ENCODE results near the gene LCN10.

DNA sequence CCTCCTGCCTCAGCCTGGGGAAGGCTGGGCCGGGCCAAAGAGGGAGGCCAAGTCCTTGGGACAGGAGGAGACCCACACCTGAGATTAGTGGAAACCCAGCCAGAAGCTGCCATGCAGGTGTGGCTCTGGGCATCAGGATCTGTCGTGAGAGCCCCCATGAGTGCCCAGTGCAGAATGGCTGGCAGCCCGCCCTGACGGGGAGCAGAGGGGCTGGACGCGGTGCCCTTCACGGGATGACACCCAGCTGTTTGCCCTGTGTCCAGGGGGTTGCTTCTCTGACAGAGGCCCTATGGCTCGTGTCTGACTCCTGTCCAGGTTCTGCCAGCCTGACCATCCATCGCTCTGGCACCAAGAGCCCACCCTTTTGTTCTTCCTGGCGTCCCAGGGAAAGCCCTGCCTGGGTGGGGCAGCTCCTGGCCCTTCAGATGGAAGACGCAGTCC is 21.8 kb downstream of the LCN10 start:
- no peak for TF ChIP-seq POLR2A (IDR thresholded peaks at IDR 0.05)
- TF ChIP-seq, protein P1, sequence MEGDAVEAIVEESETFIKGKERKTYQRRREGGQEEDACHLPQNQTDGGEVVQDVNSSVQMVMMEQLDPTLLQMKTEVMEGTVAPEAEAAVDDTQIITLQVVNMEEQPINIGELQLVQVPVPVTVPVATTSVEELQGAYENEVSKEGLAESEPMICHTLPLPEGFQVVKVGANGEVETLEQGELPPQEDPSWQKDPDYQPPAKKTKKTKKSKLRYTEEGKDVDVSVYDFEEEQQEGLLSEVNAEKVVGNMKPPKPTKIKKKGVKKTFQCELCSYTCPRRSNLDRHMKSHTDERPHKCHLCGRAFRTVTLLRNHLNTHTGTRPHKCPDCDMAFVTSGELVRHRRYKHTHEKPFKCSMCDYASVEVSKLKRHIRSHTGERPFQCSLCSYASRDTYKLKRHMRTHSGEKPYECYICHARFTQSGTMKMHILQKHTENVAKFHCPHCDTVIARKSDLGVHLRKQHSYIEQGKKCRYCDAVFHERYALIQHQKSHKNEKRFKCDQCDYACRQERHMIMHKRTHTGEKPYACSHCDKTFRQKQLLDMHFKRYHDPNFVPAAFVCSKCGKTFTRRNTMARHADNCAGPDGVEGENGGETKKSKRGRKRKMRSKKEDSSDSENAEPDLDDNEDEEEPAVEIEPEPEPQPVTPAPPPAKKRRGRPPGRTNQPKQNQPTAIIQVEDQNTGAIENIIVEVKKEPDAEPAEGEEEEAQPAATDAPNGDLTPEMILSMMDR (IDR thresholded peaks at IDR 0.05) = no peak

All from transverse colon (tissue), 3 donors.